Right lobe of liver (tissue), 4 donors: ENCODE measurements around the gene TSPAN4.

Experiments
- POLR2A ChIP-seq: fragments of 450-650 bp; IDR thresholded peaks from one replicate; pipeline ENCODE4 v1.6.1; 2017; ENCODE audit warnings: antibody characterized with exemption, mild to moderate bottlenecking
- TF ChIP-seq, protein P1 (sequence below), 4 donors: fragments of 200-600 bp in 3 of 4; fragments of 450-650 bp in 1 of 4; IDR thresholded peaks; one replicate each; pipeline versions ENCODE4 v1.5.1 to v1.8.0; 2016 to 2022; ENCODE audit warnings: antibody characterized with exemption in 4 of 4, mild to moderate bottlenecking in 2 of 4
- donor health status: DM: no; HTN: no; CAD: no.
- donor health status: DM: no; HTN: no; CAD: no.
- donor health status: DM: no; HTN: yes; CAD: no.

DNA sequence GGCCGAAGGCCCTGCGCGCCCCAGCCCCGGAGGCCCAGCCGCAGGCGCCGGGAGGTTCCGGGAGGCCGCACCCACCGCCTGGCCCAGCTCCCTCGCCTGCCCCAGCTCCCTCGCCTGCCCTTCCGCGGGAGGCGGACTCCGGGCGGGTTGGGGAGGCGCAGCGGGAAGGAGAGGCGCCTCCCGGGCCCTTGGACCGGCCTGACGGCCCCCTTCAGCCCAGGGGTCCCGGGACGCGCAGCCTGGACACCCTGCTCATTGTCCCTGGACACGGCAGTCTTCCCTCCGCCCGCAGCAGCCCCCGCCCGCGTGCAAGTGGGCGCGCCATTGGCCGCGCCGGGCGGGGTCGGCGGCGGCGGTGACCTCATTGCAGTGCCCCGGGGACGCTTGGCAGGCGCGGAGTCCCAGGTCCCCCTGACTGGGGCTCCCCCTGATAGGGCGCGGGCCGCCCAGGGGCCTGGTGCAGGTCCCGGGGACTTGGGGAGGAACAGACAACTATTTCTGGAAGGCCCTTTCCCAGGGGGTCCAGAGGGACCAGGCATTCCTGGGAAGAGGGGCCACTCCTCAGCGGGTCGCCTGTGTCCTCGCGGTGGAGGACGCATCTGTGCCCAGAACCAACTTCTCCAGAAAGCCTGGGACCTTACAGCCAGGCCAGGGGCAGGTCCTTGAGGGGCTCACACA lies 9.4 kb upstream of the TSPAN4 start:
- TF ChIP-seq, protein P1, sequence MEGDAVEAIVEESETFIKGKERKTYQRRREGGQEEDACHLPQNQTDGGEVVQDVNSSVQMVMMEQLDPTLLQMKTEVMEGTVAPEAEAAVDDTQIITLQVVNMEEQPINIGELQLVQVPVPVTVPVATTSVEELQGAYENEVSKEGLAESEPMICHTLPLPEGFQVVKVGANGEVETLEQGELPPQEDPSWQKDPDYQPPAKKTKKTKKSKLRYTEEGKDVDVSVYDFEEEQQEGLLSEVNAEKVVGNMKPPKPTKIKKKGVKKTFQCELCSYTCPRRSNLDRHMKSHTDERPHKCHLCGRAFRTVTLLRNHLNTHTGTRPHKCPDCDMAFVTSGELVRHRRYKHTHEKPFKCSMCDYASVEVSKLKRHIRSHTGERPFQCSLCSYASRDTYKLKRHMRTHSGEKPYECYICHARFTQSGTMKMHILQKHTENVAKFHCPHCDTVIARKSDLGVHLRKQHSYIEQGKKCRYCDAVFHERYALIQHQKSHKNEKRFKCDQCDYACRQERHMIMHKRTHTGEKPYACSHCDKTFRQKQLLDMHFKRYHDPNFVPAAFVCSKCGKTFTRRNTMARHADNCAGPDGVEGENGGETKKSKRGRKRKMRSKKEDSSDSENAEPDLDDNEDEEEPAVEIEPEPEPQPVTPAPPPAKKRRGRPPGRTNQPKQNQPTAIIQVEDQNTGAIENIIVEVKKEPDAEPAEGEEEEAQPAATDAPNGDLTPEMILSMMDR (IDR thresholded peaks at IDR 0.05), result no peak
- TF ChIP-seq POLR2A, result peak; percentile 54
